SK-N-SH treated with all-trans-retinoic acid at 6 μM for 48 hours (cell line): ENCODE data around the gene RERE.

Source experiments
- ATAC-seq: fragments of 200-7000 bp; cut with Tn5 transposase; 3 replicates; pipeline ENCODE4 v1.9.1; 2020; ENCODE audit warnings: mild to moderate bottlenecking, moderate library complexity
- BACH2 ChIP-seq: fragments of 250-450 bp; sonication (Bioruptor Pico); IDR thresholded peaks from 2 replicates; pipeline ENCODE4 v1.9.0; 2021; ENCODE audit warnings: mild to moderate bottlenecking, borderline replicate concordance
- CREB5 ChIP-seq: fragments of 250-450 bp; sonication (Bioruptor Pico); IDR thresholded peaks from 2 replicates; pipeline ENCODE4 v1.5.1; 2020; ENCODE audit warnings: low read depth, mild to moderate bottlenecking, moderate library complexity
- CSDC2 ChIP-seq: fragments of 250-450 bp; sonication (Bioruptor Pico); IDR thresholded peaks from 2 replicates; pipeline ENCODE4 v1.5.0; 2020; ENCODE audit warnings: mild to moderate bottlenecking, moderate library complexity
- ESRRG ChIP-seq: fragments of 250-450 bp; sonication (Bioruptor Pico); IDR thresholded peaks from 2 replicates; pipeline ENCODE4 v1.6.1; 2021; ENCODE audit warnings: mild to moderate bottlenecking
- GLIS3 ChIP-seq: fragments of 250-450 bp; sonication (Bioruptor Pico); IDR thresholded peaks from 2 replicates; pipeline ENCODE4 v1.5.0; 2020; ENCODE audit warnings: mild to moderate bottlenecking, moderate library complexity
- ISL1 ChIP-seq: fragments of 250-450 bp; sonication (Bioruptor Pico); IDR thresholded peaks from 2 replicates; pipeline ENCODE4 v2.1.2; 2022; ENCODE audit warnings: mild to moderate bottlenecking, moderate library complexity
- OSR1 ChIP-seq: fragments of 250-450 bp; sonication (Bioruptor Pico); IDR thresholded peaks from 2 replicates; pipeline ENCODE4 v1.8.0; 2022; ENCODE audit warnings: moderate library complexity, mild to moderate bottlenecking, inconsistent platforms
- RARB ChIP-seq: fragments of 250-450 bp; sonication (Bioruptor Pico); IDR thresholded peaks from 2 replicates; pipeline ENCODE4 v1.8.0; 2021; ENCODE audit warnings: mild to moderate bottlenecking, moderate library complexity
- SNAI2 ChIP-seq: fragments of 250-450 bp; sonication (Bioruptor Pico); IDR thresholded peaks from 2 replicates; pipeline ENCODE4 v1.5.0; 2020; ENCODE audit warnings: mild to moderate bottlenecking, moderate library complexity
- TCF4 ChIP-seq: fragments of 250-450 bp; sonication (Bioruptor Pico); IDR thresholded peaks from 2 replicates; pipeline ENCODE4 v1.8.0; 2021; ENCODE audit warnings: mild to moderate bottlenecking, moderate library complexity, borderline replicate concordance
- TOX ChIP-seq: fragments of 250-450 bp; sonication (Bioruptor Pico); IDR thresholded peaks from 2 replicates; pipeline ENCODE4 v1.8.0; 2021; ENCODE audit warnings: mild to moderate bottlenecking, moderate library complexity, borderline replicate concordance
- ZC3H10 ChIP-seq: fragments of 250-450 bp; sonication (Bioruptor Pico); IDR thresholded peaks from 2 replicates; pipeline ENCODE4 v1.5.1; 2021; ENCODE audit warnings: mild to moderate bottlenecking, moderate library complexity
- ZFP3 ChIP-seq: fragments of 250-450 bp; sonication (Bioruptor Pico); IDR thresholded peaks from 2 replicates; pipeline ENCODE4 v1.5.0; 2020; ENCODE audit warnings: mild to moderate bottlenecking, moderate library complexity
- ZFP30 ChIP-seq: fragments of 450-650 bp; formaldehyde crosslinking; IDR thresholded peaks from 2 replicates; pipeline ENCODE4 v1.5.0; 2022; ENCODE audit warnings: mild to moderate bottlenecking, moderate library complexity
- ZNF565 ChIP-seq: fragments of 450-650 bp; formaldehyde crosslinking; conservative IDR thresholded peaks from 2 replicates; pipeline ENCODE4 v1.5.0; 2020; ENCODE audit warnings: low read depth, mild to moderate bottlenecking, moderate library complexity
- ZNF70 ChIP-seq: fragments of 450-650 bp; formaldehyde crosslinking; IDR thresholded peaks from 2 replicates; pipeline ENCODE4 v1.5.0; 2020; ENCODE audit warnings: mild to moderate bottlenecking, moderate library complexity
- TF ChIP-seq, protein P1 (sequence below): fragments of 250-450 bp; sonication (Bioruptor Pico); IDR thresholded peaks from 2 replicates; pipeline ENCODE4 v1.5.1; 2021; ENCODE audit warnings: mild to moderate bottlenecking, moderate library complexity
- TF ChIP-seq, protein P2 (sequence below): fragments of 250-450 bp; sonication (Bioruptor Pico); IDR thresholded peaks from 2 replicates; pipeline ENCODE4 v1.8.0; 2020; ENCODE audit warnings: mild to moderate bottlenecking, moderate library complexity, borderline replicate concordance
- TF ChIP-seq, protein P3 (sequence below): fragments of 250-450 bp; sonication (Bioruptor Pico); IDR thresholded peaks from 2 replicates; pipeline ENCODE4 v1.5.0; 2020; ENCODE audit warnings: mild to moderate bottlenecking, moderate library complexity

The RERE gene

DNA sequence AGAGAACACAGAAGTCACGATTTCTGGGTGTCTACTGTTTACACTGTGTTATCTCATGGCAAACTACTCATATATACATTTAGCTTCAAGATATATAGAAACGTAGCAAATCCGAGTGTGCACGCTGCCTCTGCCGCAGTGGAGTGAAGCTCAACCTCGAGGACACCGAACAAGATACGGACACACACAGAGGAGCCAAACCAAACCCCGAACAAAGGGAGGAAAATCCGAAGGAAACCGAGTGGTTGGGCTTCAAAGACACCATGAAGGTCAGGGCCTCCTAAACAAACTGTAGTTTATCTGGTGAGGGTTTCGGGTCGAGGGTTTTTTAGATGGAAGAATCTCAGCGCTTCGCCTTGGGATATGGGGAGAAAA is 465.0 kb downstream of the RERE start:
- no peak for ATAC-seq
- TF ChIP-seq SNAI2 (no peak), ESRRG (CRISPR knock-in tag) (no peak), CSDC2 (CRISPR knock-in tag) (no peak), OSR1 (CRISPR knock-in tag) (no peak), BACH2 (CRISPR knock-in tag) (no peak)

DNA sequence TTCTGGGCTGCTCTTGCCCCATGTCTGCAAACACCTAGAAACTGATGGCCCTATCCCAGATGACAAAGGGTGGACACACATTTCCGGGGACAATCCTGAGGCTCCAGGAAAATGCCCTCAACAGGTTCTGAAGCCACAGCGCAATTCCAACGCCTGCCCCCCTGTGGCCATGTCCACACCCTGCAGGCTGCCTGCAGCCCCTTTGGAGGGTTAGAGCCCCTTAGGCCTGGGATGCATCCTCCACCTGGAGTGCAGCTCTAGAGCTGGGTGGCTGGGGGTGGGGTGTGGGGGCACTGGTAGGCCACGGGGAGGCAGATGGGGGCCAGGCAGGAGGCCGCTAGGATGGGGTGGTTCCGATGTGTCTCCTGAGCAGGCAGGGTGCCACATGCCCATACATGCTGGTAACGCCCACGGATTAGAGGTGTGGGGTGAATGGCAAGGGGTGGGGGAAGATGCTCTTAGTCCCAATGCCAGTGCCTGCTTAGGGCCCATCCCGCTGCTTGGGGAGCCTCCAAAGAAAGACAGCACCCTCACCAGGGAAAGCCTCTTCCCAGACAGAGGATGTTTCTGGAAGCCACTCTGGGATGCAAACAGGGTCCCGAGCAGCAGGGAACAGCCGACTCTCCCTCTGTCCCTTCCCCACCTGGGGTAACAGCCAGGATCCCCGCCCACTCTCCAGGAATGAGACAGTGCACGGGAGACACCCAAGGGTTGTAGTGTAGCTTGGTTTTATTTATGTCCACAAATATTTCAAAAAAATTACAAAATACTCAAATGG is 465.6 kb downstream of the RERE start:
- TF ChIP-seq, protein P1, sequence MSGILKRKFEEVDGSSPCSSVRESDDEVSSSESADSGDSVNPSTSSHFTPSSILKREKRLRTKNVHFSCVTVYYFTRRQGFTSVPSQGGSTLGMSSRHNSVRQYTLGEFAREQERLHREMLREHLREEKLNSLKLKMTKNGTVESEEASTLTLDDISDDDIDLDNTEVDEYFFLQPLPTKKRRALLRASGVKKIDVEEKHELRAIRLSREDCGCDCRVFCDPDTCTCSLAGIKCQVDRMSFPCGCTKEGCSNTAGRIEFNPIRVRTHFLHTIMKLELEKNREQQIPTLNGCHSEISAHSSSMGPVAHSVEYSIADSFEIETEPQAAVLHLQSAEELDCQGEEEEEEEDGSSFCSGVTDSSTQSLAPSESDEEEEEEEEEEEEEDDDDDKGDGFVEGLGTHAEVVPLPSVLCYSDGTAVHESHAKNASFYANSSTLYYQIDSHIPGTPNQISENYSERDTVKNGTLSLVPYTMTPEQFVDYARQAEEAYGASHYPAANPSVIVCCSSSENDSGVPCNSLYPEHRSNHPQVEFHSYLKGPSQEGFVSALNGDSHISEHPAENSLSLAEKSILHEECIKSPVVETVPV, result no peak
- TF ChIP-seq, protein P2, sequence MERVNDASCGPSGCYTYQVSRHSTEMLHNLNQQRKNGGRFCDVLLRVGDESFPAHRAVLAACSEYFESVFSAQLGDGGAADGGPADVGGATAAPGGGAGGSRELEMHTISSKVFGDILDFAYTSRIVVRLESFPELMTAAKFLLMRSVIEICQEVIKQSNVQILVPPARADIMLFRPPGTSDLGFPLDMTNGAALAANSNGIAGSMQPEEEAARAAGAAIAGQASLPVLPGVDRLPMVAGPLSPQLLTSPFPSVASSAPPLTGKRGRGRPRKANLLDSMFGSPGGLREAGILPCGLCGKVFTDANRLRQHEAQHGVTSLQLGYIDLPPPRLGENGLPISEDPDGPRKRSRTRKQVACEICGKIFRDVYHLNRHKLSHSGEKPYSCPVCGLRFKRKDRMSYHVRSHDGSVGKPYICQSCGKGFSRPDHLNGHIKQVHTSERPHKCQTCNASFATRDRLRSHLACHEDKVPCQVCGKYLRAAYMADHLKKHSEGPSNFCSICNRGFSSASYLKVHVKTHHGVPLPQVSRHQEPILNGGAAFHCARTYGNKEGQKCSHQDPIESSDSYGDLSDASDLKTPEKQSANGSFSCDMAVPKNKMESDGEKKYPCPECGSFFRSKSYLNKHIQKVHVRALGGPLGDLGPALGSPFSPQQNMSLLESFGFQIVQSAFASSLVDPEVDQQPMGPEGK (CRISPR knock-in tag), result no peak
- no peak for TF ChIP-seq CSDC2 (CRISPR knock-in tag)
- TF ChIP-seq, protein P3, sequence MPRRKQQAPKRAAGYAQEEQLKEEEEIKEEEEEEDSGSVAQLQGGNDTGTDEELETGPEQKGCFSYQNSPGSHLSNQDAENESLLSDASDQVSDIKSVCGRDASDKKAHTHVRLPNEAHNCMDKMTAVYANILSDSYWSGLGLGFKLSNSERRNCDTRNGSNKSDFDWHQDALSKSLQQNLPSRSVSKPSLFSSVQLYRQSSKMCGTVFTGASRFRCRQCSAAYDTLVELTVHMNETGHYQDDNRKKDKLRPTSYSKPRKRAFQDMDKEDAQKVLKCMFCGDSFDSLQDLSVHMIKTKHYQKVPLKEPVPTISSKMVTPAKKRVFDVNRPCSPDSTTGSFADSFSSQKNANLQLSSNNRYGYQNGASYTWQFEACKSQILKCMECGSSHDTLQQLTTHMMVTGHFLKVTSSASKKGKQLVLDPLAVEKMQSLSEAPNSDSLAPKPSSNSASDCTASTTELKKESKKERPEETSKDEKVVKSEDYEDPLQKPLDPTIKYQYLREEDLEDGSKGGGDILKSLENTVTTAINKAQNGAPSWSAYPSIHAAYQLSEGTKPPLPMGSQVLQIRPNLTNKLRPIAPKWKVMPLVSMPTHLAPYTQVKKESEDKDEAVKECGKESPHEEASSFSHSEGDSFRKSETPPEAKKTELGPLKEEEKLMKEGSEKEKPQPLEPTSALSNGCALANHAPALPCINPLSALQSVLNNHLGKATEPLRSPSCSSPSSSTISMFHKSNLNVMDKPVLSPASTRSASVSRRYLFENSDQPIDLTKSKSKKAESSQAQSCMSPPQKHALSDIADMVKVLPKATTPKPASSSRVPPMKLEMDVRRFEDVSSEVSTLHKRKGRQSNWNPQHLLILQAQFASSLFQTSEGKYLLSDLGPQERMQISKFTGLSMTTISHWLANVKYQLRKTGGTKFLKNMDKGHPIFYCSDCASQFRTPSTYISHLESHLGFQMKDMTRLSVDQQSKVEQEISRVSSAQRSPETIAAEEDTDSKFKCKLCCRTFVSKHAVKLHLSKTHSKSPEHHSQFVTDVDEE (CRISPR knock-in tag), result no peak
- TF ChIP-seq ZNF70 (CRISPR knock-in tag), result no peak
- no peak for TF ChIP-seq CREB5 (CRISPR knock-in tag)
- TF ChIP-seq ZFP3, result no peak
- TF ChIP-seq TOX, result no peak
- no peak for TF ChIP-seq GLIS3 (CRISPR knock-in tag)
- TF ChIP-seq OSR1 (CRISPR knock-in tag), result no peak
- TF ChIP-seq, all 23 proteins: peak for 0
- ATAC-seq, result peak; percentile 52

- ATAC-seq, result no peak; the same call in 2 of the 3 replicates
- TF ChIP-seq RARB (CRISPR knock-in tag) (no peak), GLIS3 (CRISPR knock-in tag) (no peak), TCF4 (CRISPR knock-in tag) (no peak), ZNF565 (no peak), TOX (no peak), ZNF70 (CRISPR knock-in tag) (no peak), ZC3H10 (CRISPR knock-in tag) (no peak), ESRRG (CRISPR knock-in tag) (no peak), ZFP30 (CRISPR knock-in tag) (no peak), ISL1 (no peak)
- TF ChIP-seq, protein P2 (CRISPR knock-in tag), result no peak
- TF ChIP-seq, all 23 proteins: peak for 0
Observed at GRCh38 chr1:8350914-8351684, 466.3 kb downstream of the RERE start.
